Tongue (tissue), 2 donors: Measurements from ENCODE around the gene SLC6A17. TPM values are rescaled to one million over a fixed set of nuclear protein-coding genes. Genes with fewer than 3 reads are reported as not detected.

Experiments used
- DNase-seq: peaks from one replicate; pipeline ENCODE4 v3.0.0-alpha.2; 2015
- total RNA-seq: library from RNA; depleted of rRNA; stranded (reverse); fragments of >200 nt; gene quantifications from one replicate; pipeline ENCODE4 v1.2.3, GENCODE V29; 2014

Gene SLC6A17
- total RNA-seq, 1 donor from 2014 or later, result under 0.01 TPM

DNA sequence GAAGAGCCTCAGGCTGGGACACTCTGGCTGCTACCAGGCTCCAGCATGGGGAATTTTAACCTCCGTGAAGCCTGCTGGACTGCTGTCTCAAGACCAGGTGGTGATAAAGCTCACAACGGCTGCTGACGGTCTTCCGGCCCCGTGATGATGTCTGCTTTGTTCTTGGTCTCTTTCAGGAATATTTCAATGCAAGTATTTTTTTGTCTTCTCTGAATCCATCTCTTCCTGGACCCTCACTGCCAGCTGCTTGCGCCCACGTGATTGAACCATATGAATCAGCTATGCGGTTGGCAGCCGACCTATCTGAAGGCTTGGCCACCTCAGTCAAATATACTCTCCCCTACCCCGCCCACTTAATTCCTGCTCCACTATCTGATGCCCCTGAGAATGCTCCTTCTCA, 14.6 kb upstream of the SLC6A17 start:
- DNase-seq, result no peak

- peak; percentile 10 for DNase-seq
These were observed 13.4 kb upstream of the SLC6A17 start for GRCh38 chr1:110136911-110137310.

DNA sequence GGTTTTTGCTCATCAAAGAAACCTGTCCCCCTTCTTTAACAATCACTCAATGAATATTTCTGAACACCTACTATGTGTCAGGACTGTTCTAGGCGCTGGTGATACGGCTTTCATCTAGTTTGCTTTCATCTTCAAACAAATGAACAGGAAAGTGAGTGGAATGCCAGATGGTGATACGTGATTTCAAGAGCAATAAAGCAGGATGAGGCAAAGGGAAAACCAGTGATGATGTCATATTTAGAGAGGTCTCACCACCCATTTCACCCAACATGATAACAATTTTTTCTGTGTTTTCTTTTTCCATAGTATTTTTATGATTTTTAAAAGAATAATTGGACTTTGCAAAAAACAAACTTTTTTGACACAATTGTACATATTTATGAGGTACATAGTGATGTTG, 11.3 kb upstream of the SLC6A17 start:
- no peak for DNase-seq

GRCh38 chr1:110144366-110144765, 5.9 kb upstream of the SLC6A17 start:
- no peak for DNase-seq

- DNase-seq, result no peak
These were observed 1.3 kb upstream of the SLC6A17 start for GRCh38 chr1:110148961-110149360.

DNA sequence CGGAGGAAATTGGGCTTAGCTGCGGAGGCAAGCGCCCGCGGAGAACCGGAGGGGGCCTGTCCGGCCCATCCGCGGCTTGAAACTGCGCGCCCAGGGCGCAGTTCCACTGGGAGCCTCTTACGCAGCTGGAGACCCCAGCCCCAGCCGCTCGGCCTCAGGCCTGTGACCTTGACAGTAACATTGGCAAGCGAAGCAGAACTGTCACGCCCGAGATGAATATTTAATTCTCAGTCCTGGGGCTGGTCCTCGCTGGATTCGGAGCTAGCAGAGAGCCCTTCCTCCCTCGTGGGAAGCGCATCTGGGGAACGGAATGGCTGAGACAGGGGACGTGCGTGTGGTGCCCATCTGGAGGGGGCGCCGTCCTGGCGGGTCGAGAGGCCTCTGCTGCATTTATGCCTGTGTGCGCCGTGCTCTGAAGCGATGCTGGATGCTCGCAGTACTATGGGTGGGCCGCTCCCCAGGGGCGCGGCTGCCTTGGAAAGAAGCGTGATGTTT, 928 bp downstream of the SLC6A17 start:
- no peak for DNase-seq

DNA sequence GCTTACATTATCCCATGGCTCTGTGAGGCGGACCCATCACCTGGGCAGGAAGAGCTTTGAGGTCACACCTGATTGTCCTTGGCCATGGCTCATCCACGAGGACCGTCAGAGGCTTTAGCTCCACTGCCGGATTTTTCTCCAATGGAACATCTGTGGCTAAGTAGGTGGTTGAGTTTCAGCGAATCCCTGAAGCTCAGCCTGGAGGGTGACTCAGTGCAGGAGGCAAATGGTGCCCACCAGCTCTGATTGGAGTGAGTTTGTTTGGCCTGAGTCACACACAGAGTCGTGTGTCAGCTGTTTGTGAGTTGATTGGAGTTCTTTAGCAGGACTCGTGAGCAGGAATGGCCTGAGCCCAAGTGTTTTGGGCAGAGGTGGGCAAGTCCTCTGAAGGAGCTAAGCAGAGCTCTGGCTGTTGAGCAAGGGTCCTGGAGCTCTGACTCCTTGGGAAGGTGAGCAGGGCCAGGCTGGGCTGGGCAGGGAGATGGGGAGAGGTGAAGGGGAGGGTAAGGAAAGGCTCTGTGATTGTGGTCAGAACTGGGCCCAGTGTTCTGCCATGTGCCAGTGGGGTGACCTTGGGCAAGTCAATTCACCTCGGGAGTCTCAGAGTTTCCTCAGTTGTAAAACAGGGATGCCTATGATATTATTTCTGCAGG, 2.0 kb downstream of the SLC6A17 start:
- DNase-seq, result no peak

GRCh38 chr1:110153407-110153950, 3.2 kb downstream of the SLC6A17 start:
- DNase-seq, result no peak

- DNase-seq, result peak; percentile 88
These were observed 5.7 kb downstream of the SLC6A17 start for GRCh38 chr1:110155878-110156522.

DNA sequence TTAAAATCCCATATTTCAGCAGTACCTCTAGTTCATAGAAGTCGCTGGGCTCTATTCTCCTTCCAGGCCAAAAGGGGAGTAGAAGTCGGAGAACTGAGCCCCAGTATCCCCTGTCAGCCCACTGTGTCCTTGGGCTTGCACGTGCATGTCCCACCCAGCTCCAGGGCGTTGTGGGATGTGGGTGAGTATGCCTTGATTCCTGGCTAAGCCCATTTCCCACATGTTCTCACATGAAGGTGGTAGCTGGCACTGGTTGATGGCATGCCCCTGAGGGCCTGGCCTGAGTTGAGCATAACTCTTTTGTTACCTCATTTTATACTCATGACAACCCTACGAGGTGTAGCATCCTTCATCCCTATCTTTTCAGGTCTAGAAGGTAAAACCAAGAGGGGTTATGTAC, 8.0 kb downstream of the SLC6A17 start:
- no peak for DNase-seq

- DNase-seq, result no peak
These were observed 8.9 kb downstream of the SLC6A17 start for GRCh38 chr1:110159168-110159567.

DNA sequence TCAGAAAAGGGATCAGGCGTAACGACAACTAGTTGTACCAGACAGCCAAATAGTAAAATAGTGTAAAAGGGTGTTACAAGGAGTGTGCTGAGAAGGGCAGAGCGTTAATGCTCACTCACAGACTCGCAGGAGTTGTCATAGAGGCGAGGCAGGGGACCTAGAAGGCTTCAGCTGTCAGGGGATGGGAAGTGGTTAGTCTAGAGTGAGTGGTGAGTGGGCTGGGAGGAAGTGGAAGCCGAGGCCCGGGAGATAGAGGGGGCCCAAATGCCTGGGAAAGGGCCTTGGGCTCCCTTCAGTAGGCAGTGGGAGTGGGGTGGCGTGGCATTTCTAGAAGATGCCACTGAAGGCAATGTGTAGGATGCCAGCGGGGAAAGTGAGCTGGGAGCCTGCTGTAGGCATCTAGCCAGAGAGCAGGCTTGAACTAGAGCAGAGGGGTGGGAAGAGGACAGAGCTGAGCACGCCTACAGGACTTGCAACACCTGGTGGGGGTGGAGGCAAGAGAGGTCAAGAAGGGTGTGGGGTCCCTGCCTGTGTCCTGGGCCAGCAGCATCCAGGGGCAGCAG, 10.3 kb downstream of the SLC6A17 start:
- DNase-seq, result no peak

- DNase-seq, result no peak
These were observed 10.9 kb downstream of the SLC6A17 start for GRCh38 chr1:110161165-110161564.

DNA sequence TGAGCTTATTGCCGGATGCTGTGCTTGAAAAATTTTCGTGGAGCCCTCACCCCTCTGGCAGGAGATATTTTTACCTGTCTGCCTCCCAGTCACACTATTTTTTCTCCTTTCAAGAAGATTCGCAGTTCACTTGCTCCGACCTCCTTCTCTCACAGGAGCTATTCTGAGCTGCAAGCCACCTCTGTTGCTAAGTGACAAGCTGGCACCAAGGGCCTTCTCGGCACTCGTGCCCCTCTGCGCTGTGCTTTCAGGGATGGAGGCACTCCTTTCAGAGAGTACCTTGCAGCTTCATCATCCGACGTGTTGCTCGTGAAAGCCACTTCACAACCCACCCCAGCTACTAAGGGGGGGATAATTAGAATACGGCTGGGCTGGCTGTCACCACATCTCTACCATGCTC, 11.6 kb downstream of the SLC6A17 start:
- no peak for DNase-seq

GRCh38 chr1:110163591-110163990, 13.3 kb downstream of the SLC6A17 start:
- no peak for DNase-seq

GRCh38 chr1:110164725-110165350, 14.5 kb downstream of the SLC6A17 start:
- no peak for DNase-seq

DNA sequence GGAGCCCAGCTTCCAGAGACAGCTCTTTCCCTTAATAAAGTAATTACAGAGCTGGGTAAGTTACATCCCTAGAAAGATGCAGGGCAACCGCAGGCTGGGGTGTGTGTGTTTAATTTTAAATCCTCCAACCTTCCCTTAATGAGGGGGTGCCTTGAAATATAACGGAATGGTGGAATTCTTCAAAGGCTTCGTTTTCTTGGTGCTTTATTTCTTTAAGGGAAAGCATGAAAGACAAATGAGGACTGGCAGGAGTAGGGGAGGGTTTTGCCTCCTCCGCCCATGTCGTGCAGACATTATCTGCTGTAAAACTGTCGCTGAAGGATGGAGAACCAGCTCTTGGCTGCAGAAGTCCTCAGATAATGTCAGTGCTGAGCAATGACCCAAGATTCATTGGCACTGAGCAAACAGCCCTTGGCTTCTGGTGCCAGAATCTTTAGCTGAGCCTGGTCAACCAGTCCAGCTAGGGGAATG, 15.5 kb downstream of the SLC6A17 start:
- no peak for DNase-seq

DNA sequence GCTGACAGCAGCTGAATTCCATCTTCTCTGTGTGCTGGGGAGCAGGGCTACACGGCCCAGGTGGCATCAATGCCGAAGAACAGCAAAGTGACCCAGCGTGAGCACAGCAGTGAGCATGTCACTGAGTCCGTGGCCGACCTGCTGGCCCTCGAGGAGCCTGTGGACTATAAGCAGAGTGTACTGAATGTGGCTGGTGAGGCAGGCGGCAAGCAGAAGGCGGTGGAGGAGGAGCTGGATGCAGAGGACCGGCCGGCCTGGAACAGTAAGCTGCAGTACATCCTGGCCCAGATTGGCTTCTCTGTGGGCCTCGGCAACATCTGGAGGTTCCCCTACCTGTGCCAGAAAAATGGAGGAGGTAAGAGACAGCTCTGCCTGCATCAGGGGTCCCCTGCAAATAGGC, 16.6 kb downstream of the SLC6A17 start:
- no peak for DNase-seq

GRCh38 chr1:110170766-110171733, 20.8 kb downstream of the SLC6A17 start:
- DNase-seq, result peak; percentile 35

DNA sequence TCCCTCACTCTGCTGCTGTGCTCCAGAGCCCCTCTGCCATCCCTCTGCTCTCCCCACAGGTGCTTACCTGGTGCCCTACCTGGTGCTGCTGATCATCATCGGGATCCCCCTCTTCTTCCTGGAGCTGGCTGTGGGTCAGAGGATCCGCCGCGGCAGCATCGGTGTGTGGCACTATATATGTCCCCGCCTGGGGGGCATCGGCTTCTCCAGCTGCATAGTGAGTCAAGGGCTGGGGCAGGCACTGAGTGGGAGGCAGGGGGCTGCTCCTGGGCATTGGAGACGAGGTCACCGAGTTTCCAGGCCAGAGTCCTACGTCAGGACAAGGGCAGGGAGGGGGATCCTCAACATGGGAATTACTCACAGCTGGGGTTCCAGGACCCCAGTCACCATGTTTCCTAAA, 21.7 kb downstream of the SLC6A17 start:
- no peak for DNase-seq

- DNase-seq, result no peak
These were observed 23.3 kb downstream of the SLC6A17 start for GRCh38 chr1:110173466-110174105.
